GM18505 (cell line): ENCODE measurements around the gene ACAN.

Experiments used
- ATAC-seq: cut with Tn5 transposase; IDR thresholded peaks from one replicate; pipeline ENCODE4 v1.9.1; 2021; ENCODE audit not compliant: unreplicated experiment
- POLR2A ChIP-seq: IDR thresholded peaks from 4 replicates; pipeline ENCODE4 v1.6.1; 2011; ENCODE audit warnings: borderline replicate concordance; ENCODE audit not compliant: insufficient read depth, insufficient read length; ENCODE audit errors: extremely low read depth

Gene ACAN

DNA sequence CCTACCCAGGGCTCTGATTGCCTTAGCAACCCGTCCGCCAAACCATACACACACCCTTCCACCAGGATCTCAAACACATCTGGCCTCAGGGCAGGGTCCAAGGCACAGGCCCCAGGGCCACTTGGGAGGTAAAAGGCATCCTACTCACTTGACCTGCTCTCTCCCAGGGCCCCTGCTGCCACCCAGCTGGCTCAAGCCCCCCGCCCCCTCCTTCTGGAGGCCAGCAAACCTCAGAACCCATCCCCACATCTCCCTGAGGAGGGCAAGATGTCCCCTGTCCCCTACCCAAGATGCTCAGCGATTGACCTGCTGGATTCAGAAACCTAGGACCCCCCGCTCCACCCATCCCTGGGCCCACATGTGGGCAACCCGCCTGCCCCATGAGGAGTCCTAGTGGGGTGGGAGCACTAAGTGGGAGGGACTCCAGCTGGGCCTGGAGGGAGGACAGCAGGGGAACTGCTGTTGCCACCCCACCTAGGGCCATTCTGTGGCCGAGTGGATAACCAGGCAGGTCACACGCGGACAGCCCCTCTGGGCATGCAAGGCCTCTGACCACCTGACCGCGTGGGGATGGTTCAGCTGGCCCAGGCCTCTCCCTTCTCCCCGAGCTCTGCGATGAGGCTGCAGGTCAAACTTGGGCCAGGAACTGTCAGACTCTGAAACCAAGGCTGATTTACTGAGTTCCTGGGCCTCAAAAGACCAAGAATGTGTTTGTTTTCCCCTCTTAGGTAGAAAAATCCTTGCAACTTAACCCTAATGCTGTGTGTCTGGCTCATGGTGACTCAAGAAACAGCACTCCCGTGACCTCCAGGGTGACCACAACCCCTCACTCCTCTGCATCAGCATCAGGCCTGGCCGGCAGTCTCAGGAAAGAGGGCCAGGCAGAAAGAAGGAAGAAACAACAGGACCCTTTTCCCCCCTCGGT is 105.7 kb downstream of the ACAN start:
- no peak for ATAC-seq
- no peak for TF ChIP-seq POLR2A

DNA sequence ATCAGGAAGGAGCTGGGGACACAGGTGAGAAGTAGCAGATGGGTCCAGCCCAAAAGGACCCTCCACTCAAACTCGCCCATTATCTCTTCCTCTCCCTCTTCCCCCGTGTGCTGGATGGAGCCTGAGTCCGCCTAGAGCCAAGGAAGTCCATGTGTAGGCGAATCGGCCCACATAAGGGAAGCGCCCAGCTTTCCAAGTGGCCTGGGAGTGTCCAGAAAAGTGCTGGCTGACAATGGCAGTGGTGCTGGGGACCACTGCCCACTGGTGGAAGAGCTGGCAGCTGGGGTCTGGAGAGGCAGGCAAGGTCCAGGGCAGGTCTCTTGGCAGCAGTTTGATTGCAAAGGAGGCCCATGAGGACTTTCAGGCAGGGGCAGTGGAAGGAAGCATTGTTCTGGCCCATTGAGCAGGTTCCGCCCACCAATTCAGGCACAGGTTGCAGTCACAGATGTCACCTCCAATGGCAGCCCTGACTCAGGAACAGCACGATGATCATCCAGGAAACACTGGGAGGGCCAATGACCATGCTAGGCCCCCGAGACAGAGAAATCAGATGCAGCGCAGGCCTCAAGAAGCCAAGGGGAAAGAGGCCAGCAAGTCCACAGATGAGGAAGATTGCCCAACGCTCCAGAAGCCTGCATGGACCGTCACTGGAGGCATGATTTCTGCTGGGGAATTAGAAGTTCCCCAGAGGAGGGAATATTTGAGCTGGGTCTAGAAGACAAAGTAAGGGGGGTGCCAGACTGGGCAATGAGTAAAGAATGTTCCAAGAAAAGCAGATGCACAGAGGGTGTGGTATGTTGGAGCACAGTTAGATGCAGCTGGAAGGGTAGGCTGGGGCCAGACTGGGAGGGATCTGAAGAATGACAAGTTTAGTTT is 107.0 kb downstream of the ACAN start:
- ATAC-seq: no peak
- TF ChIP-seq POLR2A: no peak

DNA sequence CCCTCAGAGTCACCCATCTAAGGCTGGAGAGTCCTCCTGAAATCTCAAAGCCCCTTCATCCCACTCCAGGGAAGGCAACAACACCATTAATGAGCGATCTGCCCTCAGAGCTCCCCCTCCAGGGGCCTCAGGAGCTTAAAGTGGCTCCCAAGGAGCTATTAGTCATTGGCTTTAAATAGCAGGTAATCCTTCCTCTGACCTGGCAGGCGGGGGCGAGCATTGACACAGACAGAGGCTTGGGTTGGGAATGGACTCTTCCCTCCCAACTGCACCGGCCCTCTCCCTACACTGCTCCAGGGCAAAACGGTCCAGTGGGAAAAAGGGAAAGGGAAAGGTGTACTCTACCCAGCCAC is 108.5 kb downstream of the ACAN start:
- no peak for TF ChIP-seq POLR2A
- no peak for ATAC-seq

DNA sequence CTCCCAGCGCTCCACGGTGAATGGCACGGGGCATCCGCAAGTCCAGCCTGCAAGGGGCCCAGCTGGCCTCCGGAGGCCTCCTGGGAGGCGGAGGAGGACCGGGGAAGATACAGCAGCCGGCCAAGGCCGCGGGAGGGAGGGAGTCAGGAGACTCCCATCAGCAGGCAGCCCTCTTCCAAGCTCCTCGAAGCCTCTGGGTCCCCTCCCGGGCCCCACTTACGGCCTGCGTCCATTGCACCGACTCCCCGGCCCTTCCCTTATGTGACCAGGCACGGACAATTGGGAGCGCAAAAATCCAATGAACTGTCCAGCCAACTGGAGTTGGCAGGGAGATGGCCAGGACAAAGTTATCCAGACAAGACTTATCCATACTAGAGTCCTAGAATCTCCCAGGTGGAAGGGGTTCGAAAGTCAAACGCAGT is 109.3 kb downstream of the ACAN start:
- no peak for TF ChIP-seq POLR2A
- ATAC-seq: no peak

DNA sequence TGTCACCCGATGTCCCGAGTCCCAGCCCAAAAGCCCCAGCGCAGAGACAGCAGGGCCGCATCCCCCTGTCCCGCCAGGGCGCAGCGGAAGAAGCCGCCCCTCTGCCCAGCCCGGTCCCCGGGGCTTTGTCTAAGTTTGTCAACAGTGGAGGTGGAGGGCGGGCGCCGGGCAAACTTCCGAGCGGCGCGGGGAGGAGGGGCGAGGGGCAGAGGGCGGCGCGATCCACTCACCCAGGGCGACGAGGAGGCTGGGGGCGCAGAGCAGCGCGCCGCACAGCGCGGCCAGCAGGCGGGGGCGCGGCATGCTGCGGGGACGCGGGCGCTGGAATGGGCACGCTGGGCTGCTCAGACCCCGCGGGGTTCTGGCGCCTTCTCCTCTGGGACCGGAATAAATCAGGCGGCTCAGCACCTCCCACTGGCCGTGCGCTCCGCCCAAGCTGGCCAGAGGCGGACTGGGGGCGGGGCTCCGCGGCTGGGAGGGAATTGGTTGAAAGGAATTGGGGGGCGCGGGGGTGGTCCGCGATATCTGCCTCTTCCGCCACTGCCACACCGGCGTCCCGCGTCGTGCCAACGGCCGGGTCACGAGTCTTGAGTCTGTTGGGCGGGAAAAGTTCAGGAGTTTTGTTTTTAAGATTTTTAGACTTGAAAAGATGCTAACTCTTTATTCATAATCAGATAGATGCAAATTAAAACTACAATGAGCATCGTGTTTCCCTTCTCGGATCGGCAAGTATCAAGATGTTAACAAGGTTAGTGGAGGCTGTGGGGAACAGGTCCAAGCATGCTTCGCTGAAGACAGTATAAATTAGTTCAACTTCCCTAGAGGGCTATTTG is 110.0 kb downstream of the ACAN start, which contains the start of gene MFGE8:
MFGE8 (minus strand) TSS at position 363 of the 833 bp plus-strand sequence; CDS start at position 303, 60 bp downstream.
- no peak for TF ChIP-seq POLR2A
- peak; percentile 75 for ATAC-seq

DNA sequence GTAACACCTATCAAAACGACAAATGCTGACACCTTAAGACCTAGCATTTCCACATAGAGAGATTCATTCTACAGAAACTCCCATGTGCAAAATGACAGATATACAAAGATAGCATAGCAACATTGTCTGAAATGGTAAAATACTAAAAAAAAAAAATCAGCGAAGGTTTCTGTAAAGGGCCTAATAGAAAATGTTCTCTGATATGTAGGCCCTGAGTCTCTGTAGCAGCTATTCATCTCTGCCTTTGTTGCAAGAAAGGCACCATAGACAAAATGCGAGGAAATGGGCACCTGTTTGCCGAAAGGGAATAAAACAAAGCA is 110.6 kb downstream of the ACAN start:
- TF ChIP-seq POLR2A: no peak
- no peak for ATAC-seq

DNA sequence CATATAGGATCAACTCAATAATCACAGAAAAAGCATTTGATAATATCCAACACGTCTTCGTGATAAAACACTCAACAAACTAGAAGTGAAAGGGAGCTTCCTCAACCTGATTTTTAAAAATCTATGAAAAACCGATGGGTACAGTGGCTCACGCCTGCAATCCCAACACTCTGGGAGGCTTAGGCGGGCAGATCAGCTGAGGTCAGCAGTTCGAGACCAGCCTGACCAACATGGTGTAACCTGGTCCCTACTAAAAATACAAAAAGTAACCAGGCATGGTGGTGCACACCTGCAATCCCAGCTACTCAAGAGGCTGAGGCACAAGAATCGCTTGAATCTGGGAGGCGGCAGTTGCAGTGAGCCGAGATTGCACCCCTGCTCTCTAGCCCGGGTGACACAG is 112.1 kb downstream of the ACAN start:
- no peak for ATAC-seq
- no peak for TF ChIP-seq POLR2A

DNA sequence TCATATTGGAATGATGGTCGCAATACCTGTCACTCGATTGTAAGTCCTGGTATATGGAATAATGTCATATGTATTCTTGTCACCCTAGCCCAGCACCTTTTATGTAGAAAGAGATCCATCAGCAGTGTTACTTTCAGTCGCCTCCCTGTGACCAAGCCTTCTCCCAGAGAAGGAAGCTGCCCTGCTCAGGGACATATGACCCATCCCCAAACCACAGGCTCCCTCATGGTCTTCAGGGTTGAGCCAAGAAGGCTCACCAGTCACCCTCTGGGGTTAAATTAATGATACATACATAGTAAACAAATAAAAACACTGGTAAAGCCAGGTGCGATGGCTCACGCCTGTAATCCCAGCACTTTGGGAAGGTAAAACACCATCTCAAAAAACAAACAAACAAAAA is 114.5 kb downstream of the ACAN start:
- no peak for ATAC-seq
- no peak for TF ChIP-seq POLR2A

DNA sequence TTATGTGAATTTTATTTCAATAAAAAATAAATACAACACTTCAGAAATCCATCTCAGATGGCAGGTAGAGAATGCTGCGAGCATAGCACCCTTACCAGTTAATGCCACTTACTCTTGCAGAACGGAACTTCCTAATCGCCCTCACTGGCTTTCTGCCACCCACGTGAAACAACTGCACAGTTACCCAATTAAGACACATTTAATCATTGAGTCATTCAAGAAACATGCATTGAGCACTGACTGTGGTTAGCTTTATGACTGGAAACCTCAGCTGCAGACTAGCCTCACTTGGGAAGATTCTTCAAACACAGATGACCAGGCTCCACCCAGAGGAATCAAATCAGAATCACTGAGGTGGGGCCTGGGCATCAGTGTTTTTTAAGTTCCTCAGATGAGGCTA is 115.5 kb downstream of the ACAN start:
- peak; percentile 62 for ATAC-seq
- no peak for TF ChIP-seq POLR2A

DNA sequence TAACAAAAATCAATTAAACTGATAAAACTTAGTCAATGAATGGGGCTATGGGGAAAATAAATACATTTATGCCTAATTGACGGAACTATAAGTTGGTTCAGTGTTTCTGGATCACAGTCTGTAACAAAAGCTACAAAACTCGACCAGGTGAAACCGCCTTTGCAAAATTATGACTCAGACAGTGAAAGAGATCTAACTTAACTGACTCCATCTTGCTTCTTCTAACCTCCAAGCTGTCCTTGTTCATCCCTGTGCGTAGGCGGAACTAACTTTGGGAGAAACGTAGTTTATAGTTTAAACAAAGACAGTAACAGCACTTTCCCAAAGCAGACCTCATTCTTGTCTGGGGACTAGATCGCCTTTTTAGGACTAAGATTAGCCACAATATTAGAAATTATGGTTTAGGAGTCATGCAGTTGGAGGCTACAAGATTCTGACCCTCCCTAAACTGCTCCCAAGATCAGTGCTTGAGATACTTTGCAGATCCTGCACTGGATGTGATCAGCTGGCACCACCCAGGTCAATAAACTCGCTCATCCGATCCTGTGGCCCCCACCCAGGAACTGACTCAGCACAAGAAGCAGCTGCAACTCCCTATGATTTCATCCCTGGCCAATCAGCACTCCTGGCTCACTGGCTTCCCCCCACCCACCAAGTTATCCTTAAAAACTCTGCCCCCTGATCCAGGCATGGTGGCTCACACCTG is 117.1 kb downstream of the ACAN start:
- no peak for TF ChIP-seq POLR2A
- ATAC-seq: no peak

DNA sequence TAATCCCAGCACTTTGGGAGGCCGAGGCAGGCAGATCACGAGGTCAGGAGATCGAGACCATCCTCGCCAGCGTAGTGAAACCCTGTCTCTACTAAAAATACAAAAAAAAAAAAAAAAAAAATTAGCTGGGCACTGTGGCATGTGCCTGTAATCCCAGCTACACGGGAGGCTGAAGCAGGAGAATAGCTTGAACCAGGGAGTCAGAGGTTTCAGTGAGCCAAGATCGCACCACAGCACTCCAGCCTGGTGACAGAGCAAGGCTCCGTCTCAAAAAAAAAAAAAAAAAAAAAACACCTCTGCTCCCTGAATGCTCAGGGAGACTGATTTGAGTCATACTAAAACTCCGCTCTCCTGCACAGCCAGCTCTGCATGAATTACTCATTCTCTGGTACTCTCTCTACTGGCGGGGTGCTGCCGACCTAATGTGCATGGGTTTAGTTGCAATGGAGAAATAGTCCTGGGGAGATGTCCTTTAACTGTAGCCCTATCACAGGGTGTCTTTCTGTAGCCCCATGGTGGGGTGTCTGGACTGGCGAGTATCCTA is 117.7 kb downstream of the ACAN start:
- peak; percentile 79 for ATAC-seq
